Measurements from ENCODE around the gene CRIP2. TPM values are rescaled to one million over a fixed set of nuclear protein-coding genes. Genes with fewer than 3 reads are reported as not detected.

CRIP2 gene
- total RNA-seq, 1 experiment from 2014 or later = 192 TPM

- TSS peak; percentile 46 for BruUV-seq (replicated peaks)
- no peaks in the 10 kb centered on the region for H3K27me3 ChIP-seq (replicated peaks; ENCODE audit: insufficient read depth, low read depth, low read length, poor library complexity)
Observed at GRCh38 chr14:105491366-105491973, 16.8 kb downstream of the CRIP2 start.

GRCh38 chr14:105492031-105492970 is 17.7 kb downstream of the CRIP2 start:
- POLR2A ChIA-PET (ENCODE audit: low non-redundant PET) = interaction anchor here (0.6 kb wide), 1 partner anchor 9 kb away, joined by 4 read pairs; no protein-coding TSS in a partner anchor
- Histone ChIP-seq H3K9me3 (ENCODE audit: low read depth, low read length, poor library complexity, severe bottlenecking) (no peaks in the 10 kb centered on the region), H3K4me3 (ENCODE audit: low read depth, low read length, poor library complexity, severe bottlenecking) (peak overlapping the region; percentile 83), H3K4me1 (ENCODE audit: insufficient read depth, low read length, poor library complexity, severe bottlenecking) (peaks cover 14% of the 10 kb centered on the region), H3K27me3 (replicated peaks; ENCODE audit: insufficient read depth, low read depth, low read length, poor library complexity) (no peaks in the 10 kb centered on the region), H3K27ac (ENCODE audit: low read depth, low read length, poor library complexity, severe bottlenecking) (no peak overlapping the region), H3K36me3 (ENCODE audit: insufficient read depth, low read length, poor library complexity, severe bottlenecking) (no peaks in the 10 kb centered on the region)
- BruUV-seq (replicated peaks) = no TSS peak
- no peak for DNase-seq (ENCODE audit: low spot score)
- intact Hi-C loops (cut with micrococcal nuclease; ENCODE audit: unreplicated experiment) = no loop called here
- CTCF ChIA-PET = interaction anchor here (0.6 to 0.9 kb wide), 2 partner anchors 36 to 64 kb away, joined by 3 to 10 read pairs; no protein-coding TSS in a partner anchor
- no peak for TF ChIP-seq EZH2 (IDR thresholded peaks at IDR 0.05; ENCODE audit: borderline replicate concordance, low read depth, low read length, poor library complexity, severe bottlenecking)
- no peak for TF ChIP-seq CTCF (conservative IDR thresholded peaks at IDR 0.05; ENCODE audit: low read depth, low read length)

More at GRCh38 chr14:105491366-105491973, 16.8 kb downstream of the CRIP2 start:
- intact Hi-C loops (cut with micrococcal nuclease; ENCODE audit: unreplicated experiment) = loop anchor here (2.0 kb wide), 1 partner anchor 35 kb away; the partner anchor contains the start of gene TMEM121
- ChIA-PET CTCF (interaction anchor here (0.5 to 2.8 kb wide), 4 partner anchors 11 to 121 kb away, joined by 3 to 38 read pairs (median 8); no protein-coding TSS in a partner anchor), POLR2A (ENCODE audit: low non-redundant PET) (interaction anchor here (0.5 to 0.6 kb wide), 2 partner anchors 8 to 98 kb away, joined by 4 to 8 read pairs; no protein-coding TSS in a partner anchor)
- Histone ChIP-seq H3K9me3 (ENCODE audit: low read depth, low read length, poor library complexity, severe bottlenecking) (no peaks in the 10 kb centered on the region), H3K27ac (ENCODE audit: low read depth, low read length, poor library complexity, severe bottlenecking) (peak overlapping the region; percentile 93), H3K4me1 (ENCODE audit: insufficient read depth, low read length, poor library complexity, severe bottlenecking) (peaks cover 20% of the 10 kb centered on the region), H3K4me3 (ENCODE audit: low read depth, low read length, poor library complexity, severe bottlenecking) (peak overlapping the region; percentile 83), H3K36me3 (ENCODE audit: insufficient read depth, low read length, poor library complexity, severe bottlenecking) (no peaks in the 10 kb centered on the region)
- DNase-seq (ENCODE audit: low spot score) = peak; percentile 87
- TF ChIP-seq CTCF (conservative IDR thresholded peaks at IDR 0.05; ENCODE audit: low read depth, low read length) (no peak), EZH2 (IDR thresholded peaks at IDR 0.05; ENCODE audit: borderline replicate concordance, low read depth, low read length, poor library complexity, severe bottlenecking) (no peak)

- no peak for TF ChIP-seq EZH2 (IDR thresholded peaks at IDR 0.05; ENCODE audit: borderline replicate concordance, low read depth, low read length, poor library complexity, severe bottlenecking)
- H3K27ac ChIP-seq (ENCODE audit: low read depth, low read length, poor library complexity, severe bottlenecking) = no peak overlapping the region
- H3K36me3 ChIP-seq (ENCODE audit: insufficient read depth, low read length, poor library complexity, severe bottlenecking) = no peaks in the 10 kb centered on the region
- H3K4me1 ChIP-seq (ENCODE audit: insufficient read depth, low read length, poor library complexity, severe bottlenecking) = peaks cover 11% of the 10 kb centered on the region
- no TSS peak for BruUV-seq (replicated peaks)
- ChIA-PET CTCF (no interaction called here), POLR2A (ENCODE audit: low non-redundant PET) (no interaction called here)
- no peak for DNase-seq (ENCODE audit: low spot score)
- H3K4me3 ChIP-seq (ENCODE audit: low read depth, low read length, poor library complexity, severe bottlenecking) = no peak overlapping the region
- no peaks in the 10 kb centered on the region for H3K27me3 ChIP-seq (replicated peaks; ENCODE audit: insufficient read depth, low read depth, low read length, poor library complexity)
- intact Hi-C loops (cut with micrococcal nuclease; ENCODE audit: unreplicated experiment) = no loop called here
- H3K9me3 ChIP-seq (ENCODE audit: low read depth, low read length, poor library complexity, severe bottlenecking) = no peaks in the 10 kb centered on the region
Observed at GRCh38 chr14:105492971-105493871, 18.6 kb downstream of the CRIP2 start.

All from A673 (cell line).